ENCODE data around the gene SARDH. TPM values are rescaled to one million over a fixed set of nuclear protein-coding genes. Genes with fewer than 3 reads are reported as not detected.
A peak's percentile ranks its signal among the peaks of the same experiment; 100 is the strongest.

The SARDH gene
- total and polyA plus RNA-seq, 3 experiments from 2014 or later: 1.3 to 2.0 (median 1.8) TPM

DNA sequence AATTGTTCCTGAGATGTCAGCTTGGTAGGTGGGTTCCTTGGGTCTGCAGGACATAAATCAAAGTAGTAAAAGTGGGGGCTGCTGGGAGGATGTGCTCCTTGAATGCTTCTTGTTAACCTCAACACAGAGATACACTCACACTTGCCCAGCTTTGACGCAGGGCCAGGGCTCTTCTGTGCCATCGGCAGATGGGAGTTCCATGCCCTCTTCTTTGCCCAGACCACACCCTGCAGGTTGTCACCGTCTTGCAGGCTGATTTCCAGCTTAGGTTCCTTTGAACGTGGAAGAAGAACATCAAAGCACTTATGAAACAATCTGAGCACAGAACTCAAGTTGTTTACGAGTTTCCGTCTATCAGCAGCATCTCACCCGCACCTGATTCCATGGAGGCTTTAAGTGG is 91.0 kb downstream of the SARDH start:
- ChIA-PET POLR2A (no interaction called here), CTCF (interaction anchor here (1.1 kb wide), 1 partner anchor 90 kb away, joined by 3 read pairs; no protein-coding TSS in a partner anchor)
- no peak overlapping the region for H3K27ac Mint-ChIP-seq
- Histone ChIP-seq H3K9me3 (ENCODE audit: low read length) (no peaks in the 10 kb centered on the region), H3K36me3 (ENCODE audit: insufficient read depth, low read length) (no peaks in the 10 kb centered on the region), H3K27me3 (ENCODE audit: insufficient read depth, low read length, poor library complexity, severe bottlenecking) (peaks cover 4% of the 10 kb centered on the region), H3K4me1 (ENCODE audit: insufficient read depth, low read length) (no peaks in the 10 kb centered on the region), H3K4me3 (ENCODE audit: low read length) (no peak overlapping the region), H3K27ac (ENCODE audit: low read depth, low read length) (no peak overlapping the region)
- H3K4me3 Mint-ChIP-seq: no peak overlapping the region
- H3K4me1 Mint-ChIP-seq: no peaks in the 10 kb centered on the region
- no peaks in the 10 kb centered on the region for H3K36me3 Mint-ChIP-seq
- H3K9me3 Mint-ChIP-seq: no peaks in the 10 kb centered on the region
- no peak for DNase-seq
- H3K27me3 Mint-ChIP-seq: peaks cover 6 to 9% of the 10 kb centered on the region in 2 donors

DNA sequence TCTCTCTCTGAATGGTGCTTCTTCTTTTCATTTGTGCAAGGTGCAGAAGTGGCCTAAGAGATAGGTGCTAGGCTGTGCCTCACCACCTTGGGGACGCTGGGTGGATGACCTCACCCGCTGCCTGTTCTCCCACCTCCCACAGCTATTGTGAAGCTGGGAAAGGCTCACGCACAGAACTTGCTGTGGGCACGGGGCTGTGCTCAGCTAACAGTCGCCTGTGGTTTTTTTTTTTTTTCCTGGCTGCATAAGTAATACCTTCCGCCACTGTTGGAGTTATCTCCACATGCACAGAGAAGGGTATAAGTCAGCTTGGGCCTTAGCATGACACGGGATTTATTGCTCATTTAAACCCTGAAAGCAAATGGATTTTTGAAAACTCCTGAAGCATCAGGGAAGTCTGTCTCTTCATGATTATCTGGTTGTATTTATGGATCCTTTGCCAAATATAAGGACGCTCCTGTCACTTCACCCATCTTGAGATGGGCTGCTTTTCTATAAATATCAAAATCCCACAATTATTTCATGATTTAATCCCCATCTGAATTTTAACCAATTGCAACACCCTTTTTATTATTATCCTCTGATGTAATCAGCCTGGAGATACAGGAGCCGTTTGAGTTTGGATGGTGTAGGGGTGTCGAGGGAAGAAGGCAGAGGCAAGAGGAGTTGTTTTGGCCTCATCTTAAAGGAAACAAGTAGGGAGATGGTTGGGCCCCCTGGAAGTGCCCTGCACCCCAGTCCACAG is 93.0 kb downstream of the SARDH start:
- no peak for DNase-seq
- no peaks in the 10 kb centered on the region for H3K4me1 ChIP-seq (ENCODE audit: insufficient read depth, low read length)
- Mint-ChIP-seq H3K4me3 (no peak overlapping the region), H3K36me3 (no peaks in the 10 kb centered on the region), H3K27ac (no peak overlapping the region), H3K27me3 (peaks cover 4 to 10% of the 10 kb centered on the region in 2 donors), H3K9me3 (no peaks in the 10 kb centered on the region), H3K4me1 (no peaks in the 10 kb centered on the region)
- H3K9me3 ChIP-seq (ENCODE audit: low read length): no peaks in the 10 kb centered on the region
- POLR2A ChIA-PET: no interaction called here
- H3K4me3 ChIP-seq (ENCODE audit: low read length): no peak overlapping the region
- H3K27me3 ChIP-seq (ENCODE audit: insufficient read depth, low read length, poor library complexity, severe bottlenecking): no peaks in the 10 kb centered on the region
- CTCF ChIA-PET: interaction anchor here (0.9 kb wide), 1 partner anchor 38 kb away, joined by 3 read pairs; no protein-coding TSS in a partner anchor
- no peak overlapping the region for H3K27ac ChIP-seq (ENCODE audit: low read depth, low read length)
- no peaks in the 10 kb centered on the region for H3K36me3 ChIP-seq (ENCODE audit: insufficient read depth, low read length)

DNA sequence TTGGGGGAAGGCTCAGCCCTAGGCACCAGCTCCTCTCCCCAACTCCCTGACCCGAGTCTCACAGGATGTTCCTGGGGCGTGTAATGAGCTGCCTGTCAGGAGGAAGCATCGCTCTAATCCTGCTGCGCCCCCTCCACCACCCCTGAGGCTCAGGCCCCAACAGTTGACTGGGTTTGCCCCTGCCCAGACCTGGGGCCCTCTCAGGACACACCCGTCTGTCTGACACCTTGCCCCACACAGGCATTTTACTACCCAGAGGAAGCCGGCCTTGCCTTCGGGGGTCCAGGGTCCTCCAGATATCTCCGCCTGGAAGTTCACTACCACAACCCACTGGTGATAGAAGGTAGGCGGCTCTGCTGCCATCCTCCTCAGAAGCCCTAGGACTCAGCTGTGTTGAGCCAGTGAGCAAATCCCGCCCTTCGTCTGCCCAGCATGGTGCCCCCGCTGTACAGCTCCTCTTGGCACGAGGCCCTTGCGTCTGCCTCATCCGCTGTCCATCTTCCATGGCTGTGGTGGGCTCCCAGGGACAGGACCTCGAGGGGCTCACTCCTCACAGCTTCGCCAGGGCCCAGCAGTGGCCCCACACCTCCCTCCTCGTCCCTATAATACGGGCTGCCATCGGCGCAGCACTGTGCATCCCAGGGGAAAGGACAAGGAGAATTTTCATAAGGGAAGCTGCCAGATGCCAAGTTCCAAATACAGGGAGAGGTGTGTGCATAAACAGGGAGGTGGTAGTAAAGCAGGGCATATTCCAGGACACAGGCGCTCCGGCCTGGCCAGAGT is 94.0 kb downstream of the SARDH start:
- DNase-seq: peak in 1 of 5 donors; percentile 33
- Histone ChIP-seq H3K36me3 (ENCODE audit: insufficient read depth, low read length) (no peaks in the 10 kb centered on the region), H3K9me3 (ENCODE audit: low read length) (no peaks in the 10 kb centered on the region), H3K27me3 (ENCODE audit: insufficient read depth, low read length, poor library complexity, severe bottlenecking) (no peaks in the 10 kb centered on the region), H3K4me3 (ENCODE audit: low read length) (no peak overlapping the region), H3K27ac (ENCODE audit: low read depth, low read length) (no peak overlapping the region), H3K4me1 (ENCODE audit: insufficient read depth, low read length) (no peaks in the 10 kb centered on the region)
- H3K4me1 Mint-ChIP-seq: no peaks in the 10 kb centered on the region
- H3K9me3 Mint-ChIP-seq: no peaks in the 10 kb centered on the region
- POLR2A ChIA-PET: no interaction called here
- no peaks in the 10 kb centered on the region for H3K36me3 Mint-ChIP-seq
- CTCF ChIA-PET: interaction anchor here (0.9 kb wide), 1 partner anchor 39 kb away, joined by 3 read pairs; no protein-coding TSS in a partner anchor
- H3K27me3 Mint-ChIP-seq: peaks cover 3 to 5% of the 10 kb centered on the region in 2 donors
- no peak overlapping the region for H3K27ac Mint-ChIP-seq
- no peak overlapping the region for H3K4me3 Mint-ChIP-seq

DNA sequence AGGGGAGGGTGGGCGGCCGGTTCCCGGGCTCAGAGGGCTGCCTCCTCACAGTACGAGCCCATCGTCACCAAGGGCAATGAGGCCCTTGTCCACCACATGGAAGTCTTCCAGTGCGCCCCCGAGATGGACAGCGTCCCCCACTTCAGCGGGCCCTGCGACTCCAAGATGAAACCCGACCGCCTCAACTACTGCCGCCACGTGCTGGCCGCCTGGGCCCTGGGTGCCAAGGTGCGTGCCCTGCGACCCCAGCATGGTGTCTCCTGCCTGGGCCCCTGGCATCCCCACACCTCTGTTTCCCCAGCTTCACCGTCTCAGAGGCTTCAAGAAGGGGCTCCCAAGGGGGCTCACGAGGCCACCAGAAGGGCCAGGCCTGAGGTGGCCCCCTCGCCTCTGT is 94.8 kb downstream of the SARDH start:
- Mint-ChIP-seq H3K27ac (no peak overlapping the region), H3K36me3 (no peaks in the 10 kb centered on the region), H3K27me3 (peaks cover 0 to 5% of the 10 kb centered on the region in 2 donors), H3K9me3 (no peaks in the 10 kb centered on the region), H3K4me1 (no peaks in the 10 kb centered on the region), H3K4me3 (no peak overlapping the region)
- H3K4me3 ChIP-seq (ENCODE audit: low read length): no peak overlapping the region
- H3K27me3 ChIP-seq (ENCODE audit: insufficient read depth, low read length, poor library complexity, severe bottlenecking): no peaks in the 10 kb centered on the region
- no peaks in the 10 kb centered on the region for H3K36me3 ChIP-seq (ENCODE audit: insufficient read depth, low read length)
- no peaks in the 10 kb centered on the region for H3K9me3 ChIP-seq (ENCODE audit: low read length)
- ChIA-PET CTCF (no interaction called here), POLR2A (no interaction called here)
- H3K27ac ChIP-seq (ENCODE audit: low read depth, low read length): no peak overlapping the region
- no peaks in the 10 kb centered on the region for H3K4me1 ChIP-seq (ENCODE audit: insufficient read depth, low read length)
- DNase-seq: no peak

DNA sequence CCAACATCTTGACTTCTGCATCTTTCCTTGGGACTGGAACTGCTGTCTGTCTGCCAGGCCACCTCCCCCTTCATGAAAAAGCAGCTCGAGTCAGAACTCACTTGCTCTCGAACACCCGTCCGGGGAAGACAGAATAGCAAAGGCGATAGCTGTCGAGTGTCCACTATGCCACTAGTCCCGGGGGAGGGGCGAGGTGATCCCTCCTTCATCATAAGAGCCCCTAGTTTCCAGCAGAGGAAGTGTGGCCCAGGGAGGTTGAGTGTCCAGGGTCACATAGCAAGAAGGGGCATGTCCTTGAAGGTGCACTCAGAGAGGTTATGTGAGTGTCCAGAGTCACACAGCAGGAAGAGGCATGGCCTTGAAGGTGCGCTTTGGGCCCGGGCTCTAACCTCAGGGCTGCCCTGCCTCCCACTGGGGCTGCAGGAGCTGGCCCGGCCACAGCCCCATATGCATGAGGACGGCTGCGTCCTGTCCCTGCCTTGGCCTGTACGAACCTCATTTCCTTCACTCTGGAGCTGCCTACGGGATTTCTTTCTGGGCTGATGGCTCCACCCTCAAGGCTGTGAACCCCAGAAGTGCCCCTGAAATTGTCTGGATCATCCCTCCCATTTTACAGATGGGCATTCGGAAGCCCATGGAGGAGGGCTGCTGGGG is 95.3 kb downstream of the SARDH start:
- ChIA-PET CTCF (no interaction called here), POLR2A (no interaction called here)
- Mint-ChIP-seq H3K36me3 (no peaks in the 10 kb centered on the region), H3K27me3 (peaks cover 0 to 3% of the 10 kb centered on the region in 2 donors), H3K9me3 (no peaks in the 10 kb centered on the region), H3K4me1 (no peaks in the 10 kb centered on the region), H3K27ac (no peak overlapping the region), H3K4me3 (no peak overlapping the region)
- Histone ChIP-seq H3K27ac (ENCODE audit: low read depth, low read length) (no peak overlapping the region), H3K36me3 (ENCODE audit: insufficient read depth, low read length) (no peaks in the 10 kb centered on the region), H3K27me3 (ENCODE audit: insufficient read depth, low read length, poor library complexity, severe bottlenecking) (no peaks in the 10 kb centered on the region), H3K9me3 (ENCODE audit: low read length) (no peaks in the 10 kb centered on the region), H3K4me3 (ENCODE audit: low read length) (no peak overlapping the region), H3K4me1 (ENCODE audit: insufficient read depth, low read length) (no peaks in the 10 kb centered on the region)
- no peak for DNase-seq

DNA sequence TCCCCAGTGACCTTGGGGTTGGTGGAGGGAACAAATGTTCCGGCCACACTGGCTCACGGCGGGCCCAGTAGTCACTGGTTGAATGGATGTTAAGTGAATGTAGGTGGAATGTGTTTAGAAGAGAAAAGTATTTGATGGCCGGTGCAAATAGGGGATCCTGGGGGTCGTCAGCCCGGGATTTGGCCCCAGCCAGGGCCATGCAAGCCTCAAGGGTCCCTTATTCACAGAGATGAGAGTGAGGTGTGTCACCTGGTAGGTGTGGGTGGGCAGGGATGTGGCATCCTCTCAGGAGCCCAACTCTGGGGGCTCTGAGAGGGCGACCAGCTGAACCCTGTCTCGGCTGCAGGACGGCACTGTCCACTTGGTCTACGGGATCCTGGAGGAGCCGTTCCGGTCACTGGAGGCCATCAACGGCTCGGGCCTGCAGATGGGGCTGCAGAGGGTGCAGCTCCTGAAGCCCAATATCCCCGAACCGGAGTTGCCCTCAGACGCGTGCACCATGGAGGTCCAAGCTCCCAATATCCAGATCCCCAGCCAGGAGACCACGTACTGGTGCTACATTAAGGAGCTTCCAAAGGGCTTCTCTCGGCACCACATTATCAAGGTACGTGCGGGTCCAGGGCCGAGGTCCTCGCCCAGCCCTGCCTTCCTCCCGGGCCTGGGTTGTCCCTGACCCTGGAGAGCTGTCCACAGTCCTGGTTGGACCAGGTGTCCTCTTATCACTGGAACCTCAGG is 96.1 kb downstream of the SARDH start:
- peaks cover 0 to 3% of the 10 kb centered on the region in 2 donors for H3K27me3 Mint-ChIP-seq
- H3K4me1 Mint-ChIP-seq: no peaks in the 10 kb centered on the region
- H3K4me3 ChIP-seq (ENCODE audit: low read length): no peak overlapping the region
- no peak for DNase-seq
- CTCF ChIA-PET: no interaction called here
- no peaks in the 10 kb centered on the region for H3K9me3 ChIP-seq (ENCODE audit: low read length)
- H3K36me3 ChIP-seq (ENCODE audit: insufficient read depth, low read length): no peaks in the 10 kb centered on the region
- no peaks in the 10 kb centered on the region for H3K4me1 ChIP-seq (ENCODE audit: insufficient read depth, low read length)
- H3K27ac Mint-ChIP-seq: no peak overlapping the region
- H3K4me3 Mint-ChIP-seq: no peak overlapping the region
- no peaks in the 10 kb centered on the region for H3K27me3 ChIP-seq (ENCODE audit: insufficient read depth, low read length, poor library complexity, severe bottlenecking)
- H3K27ac ChIP-seq (ENCODE audit: low read depth, low read length): no peak overlapping the region
- H3K36me3 Mint-ChIP-seq: no peaks in the 10 kb centered on the region
- H3K9me3 Mint-ChIP-seq: no peaks in the 10 kb centered on the region
- POLR2A ChIA-PET: no interaction called here

DNA sequence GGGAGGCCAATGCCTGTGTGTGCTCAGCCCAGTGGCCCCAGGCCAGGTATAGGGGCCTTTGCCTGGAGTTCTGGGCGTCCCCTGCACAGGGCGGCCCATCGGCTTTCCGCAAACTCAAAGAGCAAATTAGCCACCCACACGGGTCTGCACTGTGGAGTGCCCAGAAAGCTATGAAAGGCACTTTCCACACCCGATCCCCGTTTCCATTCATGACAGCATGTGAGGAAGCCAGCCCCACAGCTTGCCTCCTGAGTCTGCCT is 96.8 kb downstream of the SARDH start:
- Histone ChIP-seq H3K27ac (ENCODE audit: low read depth, low read length) (no peak overlapping the region), H3K36me3 (ENCODE audit: insufficient read depth, low read length) (no peaks in the 10 kb centered on the region), H3K27me3 (ENCODE audit: insufficient read depth, low read length, poor library complexity, severe bottlenecking) (no peaks in the 10 kb centered on the region), H3K4me3 (ENCODE audit: low read length) (no peak overlapping the region), H3K9me3 (ENCODE audit: low read length) (no peaks in the 10 kb centered on the region), H3K4me1 (ENCODE audit: insufficient read depth, low read length) (no peaks in the 10 kb centered on the region)
- no peak for DNase-seq
- ChIA-PET POLR2A (no interaction called here), CTCF (no interaction called here)
- no peaks in the 10 kb centered on the region for H3K36me3 Mint-ChIP-seq
- no peak overlapping the region for H3K4me3 Mint-ChIP-seq
- no peaks in the 10 kb centered on the region for H3K4me1 Mint-ChIP-seq
- H3K9me3 Mint-ChIP-seq: no peaks in the 10 kb centered on the region
- H3K27ac Mint-ChIP-seq: no peak overlapping the region
- H3K27me3 Mint-ChIP-seq: peaks cover 0 to 7% of the 10 kb centered on the region in 2 donors
